Measurements from ENCODE around the gene BORCS8. TPM values are rescaled to one million over a fixed set of nuclear protein-coding genes. Genes with fewer than 3 reads are reported as not detected.
"Not testable (repeated sequence)": the region's sequence is repeated elsewhere in the genome, so short reads cannot be mapped to it uniquely, and the experiment has no call there.

The BORCS8 gene
- total RNA-seq, 1 experiment from 2014 or later, result 25.4 TPM

DNA sequence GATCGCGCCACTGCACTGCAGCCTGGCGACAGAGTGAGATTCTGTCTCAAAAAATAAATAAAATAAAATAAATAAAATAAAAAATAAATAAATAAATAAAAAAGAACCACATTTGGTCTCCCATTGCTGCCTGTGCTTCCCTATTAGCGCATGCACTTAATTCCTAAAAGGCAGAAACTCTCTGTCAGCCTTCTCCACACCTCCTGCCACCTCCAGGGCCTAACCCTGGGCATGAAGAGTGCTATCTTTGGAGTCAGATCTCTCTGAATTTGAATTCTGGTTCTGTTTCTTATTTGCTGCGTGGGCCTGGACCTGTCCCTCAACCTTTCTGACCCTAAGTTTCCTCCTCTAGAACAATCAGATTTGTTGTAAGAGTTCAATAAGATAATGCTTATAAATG lies 31.1 kb upstream of the BORCS8 start:
- DNase-seq (ENCODE audit: unreplicated experiment), result no peak
- Mint-ChIP-seq H3K4me1 (ENCODE audit: insufficient read depth, unreplicated experiment) (no peaks in the 10 kb centered on the region), H3K36me3 (ENCODE audit: insufficient read depth, unreplicated experiment) (no peaks in the 10 kb centered on the region), H3K4me3 (ENCODE audit: unreplicated experiment) (no peak overlapping the region), H3K27ac (ENCODE audit: low read depth, unreplicated experiment) (no peak overlapping the region), H3K27me3 (ENCODE audit: insufficient read depth, unreplicated experiment) (peaks cover 2% of the 10 kb centered on the region), H3K9me3 (ENCODE audit: unreplicated experiment) (no peaks in the 10 kb centered on the region)
- ChIA-PET CTCF (interaction anchor here (0.5 to 0.7 kb wide), 2 partner anchors 15 to 18 kb away, joined by 3 read pairs; no protein-coding TSS in a partner anchor), POLR2A (no interaction called here)
- BruUV-seq (replicated peaks), result no TSS peak
- intact Hi-C loops (cut with micrococcal nuclease), result no loop called here
- TF ChIP-seq, protein P1, sequence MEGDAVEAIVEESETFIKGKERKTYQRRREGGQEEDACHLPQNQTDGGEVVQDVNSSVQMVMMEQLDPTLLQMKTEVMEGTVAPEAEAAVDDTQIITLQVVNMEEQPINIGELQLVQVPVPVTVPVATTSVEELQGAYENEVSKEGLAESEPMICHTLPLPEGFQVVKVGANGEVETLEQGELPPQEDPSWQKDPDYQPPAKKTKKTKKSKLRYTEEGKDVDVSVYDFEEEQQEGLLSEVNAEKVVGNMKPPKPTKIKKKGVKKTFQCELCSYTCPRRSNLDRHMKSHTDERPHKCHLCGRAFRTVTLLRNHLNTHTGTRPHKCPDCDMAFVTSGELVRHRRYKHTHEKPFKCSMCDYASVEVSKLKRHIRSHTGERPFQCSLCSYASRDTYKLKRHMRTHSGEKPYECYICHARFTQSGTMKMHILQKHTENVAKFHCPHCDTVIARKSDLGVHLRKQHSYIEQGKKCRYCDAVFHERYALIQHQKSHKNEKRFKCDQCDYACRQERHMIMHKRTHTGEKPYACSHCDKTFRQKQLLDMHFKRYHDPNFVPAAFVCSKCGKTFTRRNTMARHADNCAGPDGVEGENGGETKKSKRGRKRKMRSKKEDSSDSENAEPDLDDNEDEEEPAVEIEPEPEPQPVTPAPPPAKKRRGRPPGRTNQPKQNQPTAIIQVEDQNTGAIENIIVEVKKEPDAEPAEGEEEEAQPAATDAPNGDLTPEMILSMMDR (IDR thresholded peaks at IDR 0.05; ENCODE audit: unreplicated experiment), result no peak

DNA sequence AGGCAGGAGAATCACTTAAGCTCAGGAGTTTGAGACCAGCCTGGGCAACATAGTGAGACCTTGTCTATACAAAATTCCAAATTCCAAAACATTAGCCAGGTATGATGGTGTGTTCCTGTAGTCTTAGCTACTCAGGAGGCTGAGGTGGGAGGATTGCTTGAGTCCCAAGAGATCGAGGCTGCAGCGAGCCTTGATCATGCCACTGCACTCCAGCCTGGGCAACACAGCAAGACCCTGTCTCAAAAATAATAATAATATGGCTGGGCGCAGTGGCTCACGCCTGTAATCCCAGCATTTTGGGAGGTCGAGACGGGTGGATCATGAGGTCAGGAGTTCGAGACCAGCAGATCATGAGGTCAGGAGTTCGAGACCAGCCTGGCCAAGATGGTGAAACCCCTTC lies 29.0 kb upstream of the BORCS8 start:
- H3K36me3 Mint-ChIP-seq (ENCODE audit: insufficient read depth, unreplicated experiment); CTCF ChIA-PET; H3K9me3 Mint-ChIP-seq (ENCODE audit: unreplicated experiment); H3K4me3 Mint-ChIP-seq (ENCODE audit: unreplicated experiment); BruUV-seq (replicated peaks); H3K27ac Mint-ChIP-seq (ENCODE audit: low read depth, unreplicated experiment); POLR2A ChIA-PET; intact Hi-C loops (cut with micrococcal nuclease); H3K4me1 Mint-ChIP-seq (ENCODE audit: insufficient read depth, unreplicated experiment); DNase-seq (ENCODE audit: unreplicated experiment); H3K27me3 Mint-ChIP-seq (ENCODE audit: insufficient read depth, unreplicated experiment): not testable (repeated sequence)

DNA sequence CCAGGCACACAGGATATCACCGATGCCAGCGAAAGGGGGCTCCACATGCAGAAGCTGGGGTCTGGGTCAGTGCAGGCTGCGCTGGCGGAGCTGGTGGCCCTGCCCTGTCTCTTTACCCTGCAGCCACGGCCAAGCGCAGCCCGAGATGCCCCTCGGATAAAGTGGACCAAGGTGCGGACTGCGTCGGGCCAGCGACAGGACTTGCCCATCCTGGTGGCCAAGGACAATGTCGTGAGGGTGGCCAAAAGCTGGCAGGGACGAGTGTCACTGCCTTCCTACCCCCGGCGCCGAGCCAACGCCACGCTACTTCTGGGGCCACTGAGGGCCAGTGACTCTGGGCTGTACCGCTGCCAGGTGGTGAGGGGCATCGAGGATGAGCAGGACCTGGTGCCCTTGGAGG lies 27.0 kb upstream of the BORCS8 start:
- H3K4me3 Mint-ChIP-seq (ENCODE audit: unreplicated experiment), result no peak overlapping the region
- no peak overlapping the region for H3K27ac Mint-ChIP-seq (ENCODE audit: low read depth, unreplicated experiment)
- TF ChIP-seq, protein P1 (IDR thresholded peaks at IDR 0.05; ENCODE audit: unreplicated experiment), result no peak
- H3K9me3 Mint-ChIP-seq (ENCODE audit: unreplicated experiment), result no peaks in the 10 kb centered on the region
- no peaks in the 10 kb centered on the region for H3K4me1 Mint-ChIP-seq (ENCODE audit: insufficient read depth, unreplicated experiment)
- BruUV-seq (replicated peaks), result no TSS peak
- POLR2A ChIA-PET, result interaction anchor here (1.7 kb wide), 1 partner anchor 16 kb away, joined by 4 read pairs; the partner anchor contains the start of gene NR2C2AP
- intact Hi-C loops (cut with micrococcal nuclease), result no loop called here
- DNase-seq (ENCODE audit: unreplicated experiment), result no peak
- H3K36me3 Mint-ChIP-seq (ENCODE audit: insufficient read depth, unreplicated experiment), result no peaks in the 10 kb centered on the region
- CTCF ChIA-PET, result interaction anchor here (0.6 kb wide), 1 partner anchor 124 kb away, joined by 3 read pairs; no protein-coding TSS in a partner anchor
- H3K27me3 Mint-ChIP-seq (ENCODE audit: insufficient read depth, unreplicated experiment), result peaks cover 11% of the 10 kb centered on the region

DNA sequence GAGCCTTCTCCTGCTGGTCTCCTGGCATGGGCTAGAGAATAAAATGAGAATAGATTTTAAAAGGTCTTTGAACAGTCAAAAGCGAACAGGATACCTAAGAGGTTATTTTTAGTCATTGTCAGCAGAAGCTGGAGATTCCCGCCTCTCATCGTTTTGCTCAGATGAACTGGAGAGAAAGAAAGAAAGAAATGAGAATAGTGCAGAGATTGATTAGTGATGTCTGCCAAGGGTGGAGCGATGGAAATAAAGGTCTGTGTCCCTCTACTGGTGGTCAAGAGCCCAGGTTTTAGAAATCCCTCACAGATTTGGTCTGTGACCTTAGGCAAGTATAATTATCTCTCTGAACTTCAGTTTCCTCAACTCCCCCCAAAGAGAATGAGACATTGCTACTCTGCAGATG lies 25.1 kb upstream of the BORCS8 start:
- Mint-ChIP-seq H3K4me1 (ENCODE audit: insufficient read depth, unreplicated experiment) (no peaks in the 10 kb centered on the region), H3K36me3 (ENCODE audit: insufficient read depth, unreplicated experiment) (no peaks in the 10 kb centered on the region), H3K9me3 (ENCODE audit: unreplicated experiment) (no peaks in the 10 kb centered on the region), H3K4me3 (ENCODE audit: unreplicated experiment) (no peak overlapping the region), H3K27ac (ENCODE audit: low read depth, unreplicated experiment) (no peak overlapping the region), H3K27me3 (ENCODE audit: insufficient read depth, unreplicated experiment) (peaks cover 21% of the 10 kb centered on the region)
- DNase-seq (ENCODE audit: unreplicated experiment), result peak; percentile 42
- TF ChIP-seq, protein P1 (IDR thresholded peaks at IDR 0.05; ENCODE audit: unreplicated experiment), result no peak
- CTCF ChIA-PET, result no interaction called here
- BruUV-seq (replicated peaks), result no TSS peak
- POLR2A ChIA-PET, result no interaction called here
- intact Hi-C loops (cut with micrococcal nuclease), result no loop called here

DNA sequence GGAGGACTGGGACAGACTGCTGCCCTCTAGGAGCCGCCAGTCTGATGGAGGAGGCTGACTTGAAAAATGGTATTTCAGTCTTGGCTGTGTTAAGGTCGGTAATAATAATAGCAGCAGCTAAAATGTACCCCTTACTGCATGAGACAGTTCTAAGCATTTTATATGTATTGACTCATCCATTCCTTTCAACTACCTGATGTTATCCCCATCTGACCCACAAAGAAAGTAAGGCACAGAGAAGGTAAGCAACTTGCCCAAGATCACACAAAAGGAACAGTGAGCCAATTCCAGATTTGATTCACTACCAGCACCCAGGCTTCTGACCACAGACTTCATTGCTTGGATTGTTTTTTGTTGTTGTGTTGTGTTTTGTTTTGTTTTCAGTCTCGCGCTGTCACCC lies 23.8 kb upstream of the BORCS8 start:
- no peak for DNase-seq (ENCODE audit: unreplicated experiment)
- Mint-ChIP-seq H3K27me3 (ENCODE audit: insufficient read depth, unreplicated experiment) (peaks cover 21% of the 10 kb centered on the region), H3K36me3 (ENCODE audit: insufficient read depth, unreplicated experiment) (no peaks in the 10 kb centered on the region), H3K4me1 (ENCODE audit: insufficient read depth, unreplicated experiment) (no peaks in the 10 kb centered on the region), H3K27ac (ENCODE audit: low read depth, unreplicated experiment) (no peak overlapping the region), H3K9me3 (ENCODE audit: unreplicated experiment) (no peaks in the 10 kb centered on the region), H3K4me3 (ENCODE audit: unreplicated experiment) (no peak overlapping the region)
- POLR2A ChIA-PET, result no interaction called here
- intact Hi-C loops (cut with micrococcal nuclease), result no loop called here
- BruUV-seq (replicated peaks), result no TSS peak
- TF ChIP-seq, protein P1 (IDR thresholded peaks at IDR 0.05; ENCODE audit: unreplicated experiment), result no peak
- CTCF ChIA-PET, result no interaction called here
